Hepatocyte (in vitro differentiated cells): ENCODE measurements around the gene PRKAA1. TPM values are rescaled to one million over a fixed set of nuclear protein-coding genes. Genes with fewer than 3 reads are reported as not detected.

Source experiments
- DNase-seq: peaks from one replicate; pipeline ENCODE4 v3.0.0-alpha.2; 2016; ENCODE audit warnings: low spot score
- H2AFZ ChIP-seq: fragments of 200-600 bp; sonication (generic); 2 replicates; pipeline ENCODE4 v1.6.0; 2016; ENCODE audit warnings: antibody characterized with exemption, mild to moderate bottlenecking
- H3K27ac ChIP-seq: fragments of 200-600 bp; sonication (generic); 2 replicates; pipeline ENCODE4 v1.5.1; 2016; ENCODE audit warnings: mild to moderate bottlenecking
- H3K27me3 ChIP-seq: fragments of 200-600 bp; sonication (generic); 2 replicates; pipeline ENCODE4 v1.6.1; 2016
- H3K36me3 ChIP-seq: fragments of 200-600 bp; sonication (generic); replicated peaks from 2 replicates; pipeline ENCODE4 v1.5.1; 2016; ENCODE audit warnings: low read depth; ENCODE audit not compliant: insufficient read depth
- H3K4me1 ChIP-seq: fragments of 200-600 bp; sonication (generic); 2 replicates; pipeline ENCODE4 v1.5.1; 2016; ENCODE audit warnings: mild to moderate bottlenecking, moderate library complexity; ENCODE audit not compliant: insufficient read depth
- H3K4me2 ChIP-seq: fragments of 200-600 bp; sonication (generic); 2 replicates; pipeline ENCODE4 v1.6.0; 2016
- H3K4me3 ChIP-seq: fragments of 200-600 bp; sonication (generic); 2 replicates; pipeline ENCODE4 v1.5.1; 2016; ENCODE audit warnings: mild to moderate bottlenecking
- H3K79me2 ChIP-seq: fragments of 200-600 bp; sonication (generic); 2 replicates; pipeline ENCODE4 v1.6.0; 2017; ENCODE audit warnings: mild to moderate bottlenecking
- H3K9me2 ChIP-seq: fragments of 200-600 bp; sonication (generic); replicated peaks from 2 replicates; pipeline ENCODE4 v1.6.0; 2017; ENCODE audit warnings: mild to moderate bottlenecking; ENCODE audit not compliant: insufficient read depth
- H3K9me3 ChIP-seq: fragments of 200-600 bp; sonication (generic); 2 replicates; pipeline ENCODE4 v1.5.1; 2016; ENCODE audit warnings: low read depth, mild to moderate bottlenecking
- H4K20me1 ChIP-seq: fragments of 200-600 bp; sonication (generic); 2 replicates; pipeline ENCODE4 v1.6.0; 2016; ENCODE audit warnings: mild to moderate bottlenecking; ENCODE audit not compliant: insufficient read depth, poor library complexity, severe bottlenecking
- EZH2 ChIP-seq: fragments of 200-600 bp; sonication (generic); IDR thresholded peaks from 2 replicates; pipeline ENCODE4 v1.6.1; 2016; ENCODE audit warnings: antibody characterized with exemption, mild to moderate bottlenecking, borderline replicate concordance
- EZH2phosphoT487 ChIP-seq: fragments of 200-600 bp; sonication (generic); IDR thresholded peaks from one replicate; pipeline ENCODE4 v1.6.1; 2018; ENCODE audit warnings: antibody characterized with exemption, mild to moderate bottlenecking, low read depth, moderate library complexity; ENCODE audit not compliant: unreplicated experiment, severe bottlenecking
- WGBS: methylation state at CpG from one replicate; pipeline ENCODE4 v1.1.6; 2016; ENCODE audit warnings: low lambda C conversion rate; ENCODE audit errors: missing lambda C conversion rate; 5-methylcytosine and 5-hydroxymethylcytosine counted together
- polyA plus RNA-seq: library from polyadenylated mRNA; unstranded; fragments of >200 nt; fragmentation: Nextera tagmentation; extraction: Ambion mirVana; gene quantifications from 2 replicates; pipeline ENCODE4 v1.2.1, GENCODE V29; 2016
- total RNA-seq: library from RNA; depleted of rRNA; stranded (reverse); fragments of >200 nt; gene quantifications from 2 replicates; pipeline ENCODE4 v1.2.3, GENCODE V29; 2014
- TF ChIP-seq, protein P1 (sequence below): fragments of 200-600 bp; sonication (generic); IDR thresholded peaks from 2 replicates; pipeline ENCODE4 v1.5.1; 2016; ENCODE audit warnings: antibody characterized with exemption, mild to moderate bottlenecking; ENCODE audit not compliant: poor library complexity

PRKAA1 gene
- total and polyA plus RNA-seq, 2 experiments from 2014 or later, result 25.7 to 90.4 TPM

DNA sequence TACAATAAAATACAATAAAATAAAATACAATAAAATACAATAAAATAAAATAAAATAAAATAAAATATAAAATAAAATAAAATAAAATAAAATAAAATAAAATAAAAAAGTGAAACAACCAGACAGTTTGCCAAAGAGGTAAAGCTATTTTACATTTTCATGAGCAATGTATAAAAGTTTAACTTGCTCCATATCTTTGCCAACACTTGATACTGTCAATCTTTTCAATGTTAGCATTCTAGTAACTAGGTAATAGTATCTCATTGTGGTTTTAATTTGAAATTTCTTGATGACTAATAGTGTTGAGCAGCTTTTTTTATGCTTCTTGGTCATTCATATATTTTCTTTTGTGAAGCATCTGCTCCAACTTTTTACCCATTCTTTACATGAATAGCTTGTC lies 59.7 kb downstream of the PRKAA1 start:
- H3K9me2 ChIP-seq, result no peaks in the 10 kb centered on the region
- H3K9me3 ChIP-seq, result no peaks in the 10 kb centered on the region
- no peak overlapping the region for H3K4me3 ChIP-seq
- no peak for DNase-seq
- peaks cover 24% of the 10 kb centered on the region for H3K4me1 ChIP-seq
- no peak overlapping the region for H2AFZ ChIP-seq
- no peaks in the 10 kb centered on the region for H3K27me3 ChIP-seq
- no peak overlapping the region for H3K27ac ChIP-seq
- no peak overlapping the region for H3K4me2 ChIP-seq
- no peaks in the 10 kb centered on the region for H4K20me1 ChIP-seq
- no peaks in the 10 kb centered on the region for H3K36me3 ChIP-seq
- TF ChIP-seq, protein P1, sequence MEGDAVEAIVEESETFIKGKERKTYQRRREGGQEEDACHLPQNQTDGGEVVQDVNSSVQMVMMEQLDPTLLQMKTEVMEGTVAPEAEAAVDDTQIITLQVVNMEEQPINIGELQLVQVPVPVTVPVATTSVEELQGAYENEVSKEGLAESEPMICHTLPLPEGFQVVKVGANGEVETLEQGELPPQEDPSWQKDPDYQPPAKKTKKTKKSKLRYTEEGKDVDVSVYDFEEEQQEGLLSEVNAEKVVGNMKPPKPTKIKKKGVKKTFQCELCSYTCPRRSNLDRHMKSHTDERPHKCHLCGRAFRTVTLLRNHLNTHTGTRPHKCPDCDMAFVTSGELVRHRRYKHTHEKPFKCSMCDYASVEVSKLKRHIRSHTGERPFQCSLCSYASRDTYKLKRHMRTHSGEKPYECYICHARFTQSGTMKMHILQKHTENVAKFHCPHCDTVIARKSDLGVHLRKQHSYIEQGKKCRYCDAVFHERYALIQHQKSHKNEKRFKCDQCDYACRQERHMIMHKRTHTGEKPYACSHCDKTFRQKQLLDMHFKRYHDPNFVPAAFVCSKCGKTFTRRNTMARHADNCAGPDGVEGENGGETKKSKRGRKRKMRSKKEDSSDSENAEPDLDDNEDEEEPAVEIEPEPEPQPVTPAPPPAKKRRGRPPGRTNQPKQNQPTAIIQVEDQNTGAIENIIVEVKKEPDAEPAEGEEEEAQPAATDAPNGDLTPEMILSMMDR, result no peak
- TF ChIP-seq EZH2phosphoT487, result no peak
- no peak for TF ChIP-seq EZH2
- H3K79me2 ChIP-seq, result peaks cover 19% of the 10 kb centered on the region

DNA sequence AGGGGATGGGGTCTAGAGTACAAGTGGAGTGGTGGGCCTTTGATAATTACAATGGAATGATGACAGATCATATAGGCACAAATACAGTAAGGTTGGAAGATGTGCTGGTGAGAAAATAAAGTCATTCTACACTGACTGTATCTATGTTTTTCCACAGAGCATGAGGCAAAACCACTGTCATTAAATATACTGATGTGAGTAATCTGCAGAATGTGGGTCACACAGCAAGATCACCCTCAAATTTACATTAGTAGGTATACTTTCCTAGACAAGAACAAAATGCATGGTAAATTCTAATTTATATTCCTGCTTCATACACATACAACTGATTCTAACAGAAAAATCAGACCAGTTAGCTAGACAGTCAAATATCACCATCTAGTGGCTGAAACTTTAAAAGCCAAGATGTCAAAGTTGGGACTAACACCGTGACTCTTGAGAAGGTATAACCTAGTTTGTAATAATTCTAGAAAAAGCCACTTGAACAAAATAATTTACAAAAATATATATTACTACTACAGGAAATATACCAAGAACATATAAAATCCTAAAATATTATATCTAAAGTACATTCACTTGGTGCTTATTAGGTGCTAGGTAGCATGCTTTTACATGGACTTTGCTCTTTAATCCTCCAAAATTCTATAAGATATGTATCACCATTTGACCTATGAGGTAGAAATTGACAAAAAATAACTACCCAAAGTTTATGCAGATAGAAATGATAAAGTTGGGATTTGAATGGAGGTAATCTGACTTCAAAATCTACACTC lies 61.9 kb downstream of the PRKAA1 start:
- no peak overlapping the region for H3K27ac ChIP-seq
- peaks cover 32% of the 10 kb centered on the region for H3K4me1 ChIP-seq
- H3K4me3 ChIP-seq, result no peak overlapping the region
- 27% methylated on average over 1 of the region's 1 CpG for WGBS
- H3K4me2 ChIP-seq, result no peak overlapping the region
- no peaks in the 10 kb centered on the region for H3K9me2 ChIP-seq
- no peaks in the 10 kb centered on the region for H3K36me3 ChIP-seq
- no peaks in the 10 kb centered on the region for H4K20me1 ChIP-seq
- TF ChIP-seq, protein P1, result peak; percentile 77
- TF ChIP-seq EZH2phosphoT487 (no peak), EZH2 (no peak)
- H3K27me3 ChIP-seq, result no peaks in the 10 kb centered on the region
- no peaks in the 10 kb centered on the region for H3K9me3 ChIP-seq
- H2AFZ ChIP-seq, result no peak overlapping the region
- DNase-seq, result peak; percentile 57
- H3K79me2 ChIP-seq, result peaks cover 21% of the 10 kb centered on the region

DNA sequence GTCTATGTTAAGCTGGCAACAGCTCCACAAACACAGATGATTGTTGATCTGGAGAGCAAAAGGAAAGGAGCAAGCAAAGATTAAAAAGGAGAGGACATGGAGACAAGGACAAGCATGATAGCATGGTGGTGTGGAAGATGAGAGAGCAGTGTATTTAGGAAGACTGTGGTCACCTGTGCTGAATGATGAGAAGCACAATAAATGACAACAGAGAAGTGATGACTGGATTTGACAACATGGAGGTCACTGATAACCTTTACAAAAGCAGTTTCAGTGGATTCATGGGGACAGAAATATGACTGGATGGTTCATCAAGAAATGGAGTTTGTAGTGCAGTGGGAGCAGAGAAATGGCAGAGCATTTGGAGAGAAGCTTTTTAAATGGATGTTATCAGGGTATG lies 62.6 kb downstream of the PRKAA1 start:
- Histone ChIP-seq H3K9me2 (no peaks in the 10 kb centered on the region), H2AFZ (no peak overlapping the region), H3K4me1 (peaks cover 32% of the 10 kb centered on the region), H3K4me3 (no peak overlapping the region), H3K27me3 (no peaks in the 10 kb centered on the region), H3K9me3 (no peaks in the 10 kb centered on the region), H3K27ac (peak overlapping the region; percentile 28), H4K20me1 (no peaks in the 10 kb centered on the region), H3K36me3 (no peaks in the 10 kb centered on the region), H3K79me2 (peaks cover 21% of the 10 kb centered on the region), H3K4me2 (no peak overlapping the region)
- no peak for DNase-seq
- TF ChIP-seq EZH2phosphoT487, result no peak
- no peak for TF ChIP-seq EZH2
- TF ChIP-seq, protein P1, result no peak

DNA sequence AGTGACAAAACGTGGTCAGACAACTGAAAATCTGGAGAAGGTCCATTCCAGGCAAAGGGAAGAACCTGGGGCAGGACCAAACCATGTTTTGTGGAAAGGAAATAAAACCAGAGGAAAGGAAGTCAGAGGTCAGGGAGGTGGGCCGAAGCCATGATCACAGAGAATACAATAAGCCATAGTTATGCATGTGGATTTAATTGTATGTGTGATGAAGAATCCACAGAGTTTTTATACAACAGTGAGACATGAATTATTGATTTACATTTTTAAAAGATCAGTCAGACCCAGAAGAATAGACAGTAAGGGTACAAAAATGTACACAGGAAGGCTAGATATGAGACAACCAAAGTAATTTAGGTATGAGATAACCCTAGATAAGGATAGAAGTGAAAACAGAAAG lies 63.2 kb downstream of the PRKAA1 start:
- no peaks in the 10 kb centered on the region for H3K9me2 ChIP-seq
- H4K20me1 ChIP-seq, result no peaks in the 10 kb centered on the region
- no peak overlapping the region for H3K4me3 ChIP-seq
- H3K4me1 ChIP-seq, result peaks cover 32% of the 10 kb centered on the region
- no peaks in the 10 kb centered on the region for H3K36me3 ChIP-seq
- no peak overlapping the region for H2AFZ ChIP-seq
- H3K27me3 ChIP-seq, result no peaks in the 10 kb centered on the region
- WGBS, result 78% methylated on average over 2 of the region's 2 CpGs
- TF ChIP-seq, protein P1, result no peak
- no peak for TF ChIP-seq EZH2phosphoT487
- TF ChIP-seq EZH2, result no peak
- peak overlapping the region; percentile 39 for H3K4me2 ChIP-seq
- H3K9me3 ChIP-seq, result no peaks in the 10 kb centered on the region
- peaks cover 24% of the 10 kb centered on the region for H3K79me2 ChIP-seq
- H3K27ac ChIP-seq, result peak overlapping the region; percentile 28
- no peak for DNase-seq
